Smooth muscle cell (in vitro differentiated cells): Measurements from ENCODE around the gene FKBP1C. TPM values are rescaled to one million over a fixed set of nuclear protein-coding genes. Genes with fewer than 3 reads are reported as not detected.

ENCODE experiments used
- DNase-seq: peaks from one replicate; lab custom pipeline; 2025; ENCODE audit not compliant: unreplicated experiment; lab: John Stamatoyannopoulos, UW
- H2AFZ ChIP-seq: fragments of 200-600 bp; sonication (generic); 2 replicates; pipeline ENCODE4 v1.6.0; 2016; ENCODE audit warnings: antibody characterized with exemption, low read depth, mild to moderate bottlenecking
- H3F3A ChIP-seq: fragments of 200-600 bp; sonication (generic); 2 replicates; pipeline ENCODE4 v1.6.0; 2017; ENCODE audit warnings: antibody characterized with exemption, low read depth
- H3K27ac ChIP-seq: fragments of 200-600 bp; sonication (generic); 2 replicates; pipeline ENCODE4 v1.5.1; 2016; ENCODE audit warnings: low read depth, mild to moderate bottlenecking
- H3K27me3 ChIP-seq: fragments of 200-600 bp; sonication (generic); 2 replicates; pipeline ENCODE4 v1.6.1; 2016; ENCODE audit warnings: low read depth, mild to moderate bottlenecking
- H3K36me3 ChIP-seq: fragments of 200-600 bp; sonication (generic); 2 replicates; pipeline ENCODE4 v1.5.1; 2016; ENCODE audit warnings: low read depth
- H3K4me1 ChIP-seq: fragments of 200-600 bp; sonication (generic); 2 replicates; pipeline ENCODE4 v1.5.1; 2016; ENCODE audit warnings: low read depth
- H3K4me2 ChIP-seq: fragments of 200-600 bp; sonication (generic); 2 replicates; pipeline ENCODE4 v1.6.0; 2016; ENCODE audit warnings: mild to moderate bottlenecking
- H3K4me3 ChIP-seq: fragments of 200-600 bp; sonication (generic); 2 replicates; pipeline ENCODE4 v1.5.1; 2016; ENCODE audit warnings: mild to moderate bottlenecking
- H3K79me2 ChIP-seq: fragments of 200-600 bp; sonication (generic); 2 replicates; pipeline ENCODE4 v1.6.0; 2016; ENCODE audit warnings: low read depth, mild to moderate bottlenecking
- H3K9ac ChIP-seq: fragments of 200-600 bp; sonication (generic); 2 replicates; pipeline ENCODE4 v1.6.0; 2016; ENCODE audit warnings: low read depth
- H3K9me3 ChIP-seq: fragments of 200-600 bp; sonication (generic); replicated peaks from 2 replicates; pipeline ENCODE4 v1.5.1; 2016; ENCODE audit warnings: low read depth
- H4K20me1 ChIP-seq: fragments of 200-600 bp; sonication (generic); 2 replicates; pipeline ENCODE4 v1.6.0; 2016; ENCODE audit warnings: low read depth
- CTCF ChIP-seq: fragments of 200-600 bp; sonication (generic); IDR thresholded peaks from 2 replicates; pipeline ENCODE4 v1.5.1; 2017; ENCODE audit warnings: borderline replicate concordance, mild to moderate bottlenecking, antibody characterized with exemption; ENCODE audit not compliant: insufficient read depth, poor library complexity, severe bottlenecking
- WGBS: methylation state at CpG from one replicate; pipeline ENCODE4 v1.1.7; 2016; ENCODE audit warnings: low lambda C conversion rate; 5-methylcytosine and 5-hydroxymethylcytosine counted together
- polyA plus RNA-seq: library from polyadenylated mRNA; unstranded; fragments of >200 nt; fragmentation: Nextera tagmentation; extraction: Ambion mirVana; gene quantifications from 2 replicates; pipeline ENCODE4 v1.2.1, GENCODE V29; 2016
- small RNA-seq: library from RNA; depleted of rRNA; stranded (forward); fragments of <200 nt; gene quantifications from one replicate; pipeline ENCODE3, GENCODE V24; 2014
- total RNA-seq: library from RNA; depleted of rRNA; stranded (reverse); fragments of >200 nt; gene quantifications from 2 replicates; pipeline ENCODE4 v1.2.3, GENCODE V29; 2014

The FKBP1C gene
- total and polyA plus RNA-seq, 2 experiments from 2014 or later: 0.22 to 0.32 TPM

- H3K27me3 ChIP-seq: no peaks in the 10 kb centered on the region
- no peaks in the 10 kb centered on the region for H3K79me2 ChIP-seq
- H3K4me1 ChIP-seq: no peaks in the 10 kb centered on the region
- no peak overlapping the region for H3K4me2 ChIP-seq
- no peak overlapping the region for H3K9ac ChIP-seq
- H2AFZ ChIP-seq: no peak overlapping the region
- no peaks in the 10 kb centered on the region for H4K20me1 ChIP-seq
- WGBS: 88% methylated on average over 3 of the region's 3 CpGs
- TF ChIP-seq CTCF: no peak
- H3F3A ChIP-seq: no peaks in the 10 kb centered on the region
- DNase-seq: no peak
- H3K9me3 ChIP-seq: no peaks in the 10 kb centered on the region
- no peak overlapping the region for H3K4me3 ChIP-seq
- no peaks in the 10 kb centered on the region for H3K36me3 ChIP-seq
- no peak overlapping the region for H3K27ac ChIP-seq
Measured at GRCh38 chr6:63261820-63262219, 50.6 kb downstream of the FKBP1C start.

Small RNA genes lying within 50 kb of the gene (small RNA-seq; reads per million reads assigned to genes)
- not detected for gene SPTLC1P3

Other genes starting within 250 kb of the FKBP1C start
- 0.18 TPM in 1 of 2 replicates, not detected in the other for gene LGSN, start 108.5 kb downstream of the FKBP1C start, total RNA-seq
- not detected in 2 replicates for gene LGSN, start 108.5 kb downstream of the FKBP1C start, polyA plus RNA-seq